ENCODE data around the gene TBC1D1. TPM values are rescaled to one million over a fixed set of nuclear protein-coding genes. Genes with fewer than 3 reads are reported as not detected.

Gene TBC1D1
- total RNA-seq, 1 experiment from 2014 or later = 36.0 TPM

- Mint-ChIP-seq H3K4me1 (ENCODE audit: insufficient read depth, unreplicated experiment) (no peaks in the 10 kb centered on the region), H3K9me3 (ENCODE audit: unreplicated experiment) (no peaks in the 10 kb centered on the region), H3K36me3 (ENCODE audit: insufficient read depth, unreplicated experiment) (peaks cover 13% of the 10 kb centered on the region), H3K4me3 (ENCODE audit: unreplicated experiment) (no peak overlapping the region), H3K27ac (ENCODE audit: low read depth, unreplicated experiment) (no peak overlapping the region), H3K27me3 (ENCODE audit: insufficient read depth, unreplicated experiment) (no peaks in the 10 kb centered on the region)
- ChIA-PET POLR2A (no interaction called here), CTCF (no interaction called here)
- TF ChIP-seq CTCF (IDR thresholded peaks at IDR 0.05; ENCODE audit: unreplicated experiment) = no peak
- intact Hi-C loops (cut with micrococcal nuclease) = no loop called here
- no peak for DNase-seq (ENCODE audit: unreplicated experiment)
- no TSS peak for BruUV-seq (replicated peaks)
Measured at GRCh38 chr4:38109370-38109769, 218.5 kb downstream of the TBC1D1 start.

- Mint-ChIP-seq H3K4me3 (ENCODE audit: unreplicated experiment) (no peak overlapping the region), H3K9me3 (ENCODE audit: unreplicated experiment) (no peaks in the 10 kb centered on the region), H3K36me3 (ENCODE audit: insufficient read depth, unreplicated experiment) (peaks cover 13% of the 10 kb centered on the region), H3K27ac (ENCODE audit: low read depth, unreplicated experiment) (no peak overlapping the region), H3K4me1 (ENCODE audit: insufficient read depth, unreplicated experiment) (no peaks in the 10 kb centered on the region), H3K27me3 (ENCODE audit: insufficient read depth, unreplicated experiment) (no peaks in the 10 kb centered on the region)
- BruUV-seq (replicated peaks) = no TSS peak
- DNase-seq (ENCODE audit: unreplicated experiment) = no peak
- no peak for TF ChIP-seq CTCF (IDR thresholded peaks at IDR 0.05; ENCODE audit: unreplicated experiment)
- POLR2A ChIA-PET = no interaction called here
- CTCF ChIA-PET = no interaction called here
- intact Hi-C loops (cut with micrococcal nuclease) = no loop called here
Measured at GRCh38 chr4:38109896-38110295, 219.0 kb downstream of the TBC1D1 start.

DNA sequence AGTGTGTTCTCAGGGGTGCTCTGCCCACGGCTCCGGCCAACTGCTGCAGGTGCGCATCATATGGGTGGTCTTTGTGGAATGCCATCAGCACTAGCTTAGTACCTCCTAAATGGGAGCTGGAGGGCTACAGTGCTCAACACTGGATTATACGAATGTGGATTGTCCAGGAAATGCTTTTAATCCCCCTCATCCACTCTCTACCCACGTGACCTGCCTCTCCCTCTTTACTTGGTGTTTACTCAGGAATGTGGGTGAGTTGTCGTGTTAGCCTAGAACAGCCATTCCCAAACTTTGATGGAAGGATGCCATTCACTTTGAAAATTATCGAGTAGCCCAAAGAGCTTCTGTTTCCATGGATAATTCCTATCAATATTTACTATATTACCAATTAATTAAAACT, 220.1 kb downstream of the TBC1D1 start:
- no peaks in the 10 kb centered on the region for H3K27me3 Mint-ChIP-seq (ENCODE audit: insufficient read depth, unreplicated experiment)
- no peaks in the 10 kb centered on the region for H3K9me3 Mint-ChIP-seq (ENCODE audit: unreplicated experiment)
- H3K27ac Mint-ChIP-seq (ENCODE audit: low read depth, unreplicated experiment) = no peak overlapping the region
- intact Hi-C loops (cut with micrococcal nuclease) = no loop called here
- CTCF ChIA-PET = no interaction called here
- POLR2A ChIA-PET = interaction anchor here (1.0 to 1.5 kb wide), 3 partner anchors 9 to 16 kb away, joined by 3 read pairs; no protein-coding TSS in a partner anchor
- no peaks in the 10 kb centered on the region for H3K4me1 Mint-ChIP-seq (ENCODE audit: insufficient read depth, unreplicated experiment)
- no TSS peak for BruUV-seq (replicated peaks)
- no peak overlapping the region for H3K4me3 Mint-ChIP-seq (ENCODE audit: unreplicated experiment)
- DNase-seq (ENCODE audit: unreplicated experiment) = no peak
- H3K36me3 Mint-ChIP-seq (ENCODE audit: insufficient read depth, unreplicated experiment) = peaks cover 13% of the 10 kb centered on the region
- TF ChIP-seq CTCF (IDR thresholded peaks at IDR 0.05; ENCODE audit: unreplicated experiment) = no peak

GRCh38 chr4:38111717-38112116, 220.8 kb downstream of the TBC1D1 start:
- POLR2A ChIA-PET = interaction anchor here (1.0 to 1.5 kb wide), 3 partner anchors 8 to 15 kb away, joined by 3 read pairs; no protein-coding TSS in a partner anchor
- Mint-ChIP-seq H3K27ac (ENCODE audit: low read depth, unreplicated experiment) (no peak overlapping the region), H3K36me3 (ENCODE audit: insufficient read depth, unreplicated experiment) (peaks cover 12% of the 10 kb centered on the region), H3K27me3 (ENCODE audit: insufficient read depth, unreplicated experiment) (no peaks in the 10 kb centered on the region), H3K4me1 (ENCODE audit: insufficient read depth, unreplicated experiment) (no peaks in the 10 kb centered on the region), H3K9me3 (ENCODE audit: unreplicated experiment) (no peaks in the 10 kb centered on the region), H3K4me3 (ENCODE audit: unreplicated experiment) (no peak overlapping the region)
- no TSS peak for BruUV-seq (replicated peaks)
- CTCF ChIA-PET = interaction anchor here (0.6 to 1.0 kb wide), 2 partner anchors 49 to 626 kb away, joined by 3 to 4 read pairs; no protein-coding TSS in a partner anchor
- no peak for DNase-seq (ENCODE audit: unreplicated experiment)
- intact Hi-C loops (cut with micrococcal nuclease) = no loop called here
- no peak for TF ChIP-seq CTCF (IDR thresholded peaks at IDR 0.05; ENCODE audit: unreplicated experiment)
